KOPT-K1 (cell line): ENCODE data around the gene ICAM1.

Source experiments
- H3K27ac ChIP-seq: fragments of 200-600 bp; sonication (generic); 2 replicates; pipeline ENCODE4 v1.5.1; 2016; ENCODE audit warnings: antibody characterized with exemption, mild to moderate bottlenecking, low read depth, low read length; ENCODE audit not compliant: poor library complexity, severe bottlenecking
- H3K36me3 ChIP-seq: fragments of 200-600 bp; sonication (generic); 2 replicates; pipeline ENCODE4 v1.5.1; 2017; ENCODE audit warnings: antibody characterized with exemption, mild to moderate bottlenecking, low read length, moderate library complexity; ENCODE audit not compliant: insufficient read depth
- H3K9me3 ChIP-seq: fragments of 200-600 bp; sonication (generic); 2 replicates; pipeline ENCODE4 v1.5.1; 2017; ENCODE audit warnings: antibody characterized with exemption, low read length, mild to moderate bottlenecking; ENCODE audit not compliant: insufficient read depth, poor library complexity, severe bottlenecking

ICAM1 gene

GRCh38 chr19:10333758-10334587 lies 63.1 kb downstream of the ICAM1 start:
- peaks cover 57% of the 10 kb centered on the region for H3K36me3 ChIP-seq
- H3K9me3 ChIP-seq = no peaks in the 10 kb centered on the region
- peak overlapping the region; percentile 97 for H3K27ac ChIP-seq

GRCh38 chr19:10334588-10335351 lies 63.9 kb downstream of the ICAM1 start:
- peaks cover 49% of the 10 kb centered on the region for H3K36me3 ChIP-seq
- no peak overlapping the region for H3K27ac ChIP-seq

GRCh38 chr19:10335352-10335985 lies 64.5 kb downstream of the ICAM1 start:
- Histone ChIP-seq H3K9me3 (no peaks in the 10 kb centered on the region), H3K27ac (no peak overlapping the region), H3K36me3 (peaks cover 42% of the 10 kb centered on the region)

More at GRCh38 chr19:10334588-10335351, 63.9 kb downstream of the ICAM1 start:
- H3K9me3 ChIP-seq = no peaks in the 10 kb centered on the region
